Thyroid gland (tissue), 4 donors: Measurements from ENCODE around the gene YAP1.

Experiments
- POLR2A ChIP-seq, 2 donors: fragments of 450-650 bp; IDR thresholded peaks; one replicate each; pipeline ENCODE4 v1.6.1; 2017; ENCODE audit warnings: antibody characterized with exemption in 2 of 2, mild to moderate bottlenecking in 2 of 2, moderate library complexity in 1 of 2
- TF ChIP-seq, protein P1 (sequence below), 6 experiments: fragments of 200-600 bp in 3 of 6; fragments of 450-650 bp in 3 of 6; sonication (generic) in 3 of 6; IDR thresholded peaks; one replicate each; pipeline ENCODE4 v1.5.1; 2016 to 2019; ENCODE audit warnings: antibody characterized with exemption in 6 of 6, mild to moderate bottlenecking in 2 of 6, inconsistent platforms in 1 of 6, moderate library complexity in 1 of 6

GRCh38 chr11:102166175-102167064 is 56.2 kb downstream of the YAP1 start:
- no peak for TF ChIP-seq POLR2A (IDR thresholded peaks at IDR 0.05)
- TF ChIP-seq, protein P1, sequence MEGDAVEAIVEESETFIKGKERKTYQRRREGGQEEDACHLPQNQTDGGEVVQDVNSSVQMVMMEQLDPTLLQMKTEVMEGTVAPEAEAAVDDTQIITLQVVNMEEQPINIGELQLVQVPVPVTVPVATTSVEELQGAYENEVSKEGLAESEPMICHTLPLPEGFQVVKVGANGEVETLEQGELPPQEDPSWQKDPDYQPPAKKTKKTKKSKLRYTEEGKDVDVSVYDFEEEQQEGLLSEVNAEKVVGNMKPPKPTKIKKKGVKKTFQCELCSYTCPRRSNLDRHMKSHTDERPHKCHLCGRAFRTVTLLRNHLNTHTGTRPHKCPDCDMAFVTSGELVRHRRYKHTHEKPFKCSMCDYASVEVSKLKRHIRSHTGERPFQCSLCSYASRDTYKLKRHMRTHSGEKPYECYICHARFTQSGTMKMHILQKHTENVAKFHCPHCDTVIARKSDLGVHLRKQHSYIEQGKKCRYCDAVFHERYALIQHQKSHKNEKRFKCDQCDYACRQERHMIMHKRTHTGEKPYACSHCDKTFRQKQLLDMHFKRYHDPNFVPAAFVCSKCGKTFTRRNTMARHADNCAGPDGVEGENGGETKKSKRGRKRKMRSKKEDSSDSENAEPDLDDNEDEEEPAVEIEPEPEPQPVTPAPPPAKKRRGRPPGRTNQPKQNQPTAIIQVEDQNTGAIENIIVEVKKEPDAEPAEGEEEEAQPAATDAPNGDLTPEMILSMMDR (IDR thresholded peaks at IDR 0.05), result no peak
